Renal cortical epithelial cell (primary cell): ENCODE data around the gene CCDC78. TPM values are rescaled to one million over a fixed set of nuclear protein-coding genes. Genes with fewer than 3 reads are reported as not detected.
A peak's percentile ranks its signal among the peaks of the same experiment; 100 is the strongest.
"Not testable (repeated sequence)": the region's sequence is repeated elsewhere in the genome, so short reads cannot be mapped to it uniquely, and the experiment has no call there.

Experiments used
- DNase-seq: peaks from one replicate; pipeline ENCODE4 v3.0.0-alpha.2; 2011; ENCODE audit warnings: low read depth
- total RNA-seq: library from RNA; depleted of rRNA; stranded (reverse); fragments of >200 nt; gene quantifications from 2 replicates; pipeline ENCODE4 v1.2.3, GENCODE V29; 2014

CCDC78 gene
- total RNA-seq, 1 donor from 2014 or later: 0.70 TPM

DNA sequence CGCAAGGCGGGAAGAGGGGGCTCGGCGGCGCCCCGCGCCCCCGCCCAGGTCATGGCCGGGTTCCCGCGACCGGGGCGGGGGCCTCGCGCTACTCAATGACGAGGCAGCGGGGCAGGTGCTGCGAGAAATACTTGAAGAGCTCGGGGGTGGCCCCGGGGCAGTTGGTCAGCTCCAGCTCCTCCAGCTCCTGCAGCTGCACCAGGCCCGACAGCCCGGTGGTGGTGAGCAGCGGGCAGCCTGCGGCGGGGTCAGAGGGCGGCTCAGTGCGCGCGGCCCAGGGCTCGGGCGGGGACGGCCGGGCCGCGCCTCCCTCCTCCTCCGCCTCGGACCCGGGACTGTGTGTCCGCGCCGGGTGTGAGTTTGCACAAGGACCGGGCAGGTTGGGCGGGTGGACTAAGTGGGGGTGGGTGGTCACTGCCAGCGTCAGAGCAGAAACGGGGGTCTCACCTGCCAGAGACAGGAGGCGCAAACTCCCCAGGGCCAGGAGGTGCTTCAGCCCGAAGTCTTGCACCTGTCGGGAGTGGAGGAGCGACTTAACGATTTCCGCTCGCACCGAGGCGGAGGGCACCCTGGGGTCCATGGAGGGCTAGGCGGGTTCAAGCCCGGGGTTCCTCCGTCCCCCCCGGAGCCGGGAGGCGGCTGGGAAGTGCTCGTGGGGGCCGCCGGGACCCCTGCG lies 31.9 kb downstream of the CCDC78 start:
- no peak for DNase-seq

DNA sequence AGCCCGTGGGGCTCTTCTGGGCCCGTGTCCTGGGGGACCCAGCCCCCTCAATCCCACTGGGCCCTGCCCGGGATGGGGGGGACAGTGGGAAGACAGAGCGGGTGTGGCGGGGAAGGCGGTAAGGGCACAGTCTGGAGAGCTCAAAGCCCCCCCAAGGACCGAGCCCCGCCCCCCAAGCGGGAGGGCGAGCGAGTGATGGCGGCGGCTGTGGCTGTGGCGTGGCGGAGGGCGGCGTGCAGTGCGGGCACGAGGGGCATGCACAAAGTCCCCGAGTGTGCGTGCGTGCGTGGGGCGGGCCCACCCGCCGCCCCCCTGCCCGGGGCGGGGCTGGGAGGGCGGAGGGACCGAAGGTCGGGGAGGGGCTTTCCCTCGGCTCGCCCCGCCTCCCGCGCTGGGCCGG lies 32.5 kb downstream of the CCDC78 start:
- DNase-seq: no peak

DNA sequence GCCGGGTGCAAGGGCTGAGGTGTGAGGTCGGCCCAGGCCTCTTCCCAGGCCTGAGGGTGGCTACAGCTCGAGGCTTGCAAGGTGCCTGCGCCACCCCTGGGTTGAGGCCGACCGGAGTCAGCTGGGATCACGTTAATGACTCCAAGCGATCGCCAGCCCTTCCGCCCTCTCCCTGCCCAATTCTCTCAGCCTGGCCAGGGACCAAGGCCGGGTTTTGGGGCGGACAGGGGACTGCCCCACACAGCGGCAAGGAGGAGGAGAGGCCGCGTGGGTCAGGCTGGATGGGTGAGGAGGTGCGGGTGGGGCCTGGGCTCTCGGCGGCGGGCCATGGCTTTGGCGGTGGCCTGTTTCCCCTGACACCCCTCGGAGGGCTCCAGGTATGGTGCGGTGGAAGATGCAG lies 32.9 kb downstream of the CCDC78 start:
- no peak for DNase-seq

DNA sequence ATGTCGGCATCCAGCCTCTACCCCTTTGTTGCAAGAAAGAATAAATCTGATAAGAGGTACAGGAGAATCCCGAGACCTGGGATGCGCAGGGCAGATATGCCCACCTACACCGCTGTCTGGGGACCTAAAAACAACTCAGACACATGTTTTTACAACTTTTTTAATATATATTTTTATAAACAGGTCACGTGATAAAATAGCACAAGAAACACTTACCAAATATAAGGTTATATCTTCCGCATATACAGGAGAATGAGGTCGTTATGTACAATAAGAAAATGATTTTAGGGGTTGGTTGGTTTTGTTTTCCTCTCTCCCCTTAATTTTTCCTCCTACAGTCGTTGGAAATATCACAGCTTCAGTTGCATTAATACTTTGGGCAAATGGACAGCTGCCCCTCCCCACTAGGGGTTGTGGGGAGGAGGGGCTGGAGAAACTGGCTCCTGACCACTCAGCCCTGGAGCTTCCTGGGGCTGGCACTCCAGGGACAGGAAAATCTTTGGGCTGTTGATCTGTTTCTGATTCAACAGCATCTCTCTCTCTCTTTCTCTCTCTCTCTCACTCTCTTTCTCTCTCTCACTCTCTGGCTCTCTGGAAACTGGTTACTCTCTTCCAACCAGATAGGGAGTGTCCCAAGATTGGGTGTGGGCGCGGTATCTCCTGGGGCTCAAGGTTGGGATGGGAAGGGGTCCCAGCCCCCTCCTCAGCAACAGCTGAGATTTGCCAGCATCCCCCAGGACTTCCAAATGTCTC lies 33.7 kb downstream of the CCDC78 start:
- no peak for DNase-seq

DNA sequence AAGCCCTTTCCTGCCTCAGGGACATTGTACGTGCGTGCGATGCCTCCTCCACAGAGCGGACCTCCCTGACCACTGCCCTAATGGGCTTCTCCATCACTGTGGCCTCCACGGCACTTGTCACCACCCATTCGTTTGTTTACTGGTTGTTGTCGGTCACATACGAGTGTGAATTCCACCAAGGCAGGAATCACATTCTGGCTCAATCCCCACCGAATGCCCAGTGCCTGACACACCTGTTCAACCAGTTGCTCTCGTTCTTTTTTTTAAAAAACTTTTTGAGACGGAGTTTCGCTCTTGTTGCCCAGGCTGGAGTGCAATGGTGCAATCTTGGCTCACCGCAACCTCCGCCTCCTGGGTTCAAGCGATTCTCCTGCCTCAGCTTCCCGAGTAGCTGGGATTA lies 35.0 kb downstream of the CCDC78 start:
- DNase-seq: not testable (repeated sequence)

DNA sequence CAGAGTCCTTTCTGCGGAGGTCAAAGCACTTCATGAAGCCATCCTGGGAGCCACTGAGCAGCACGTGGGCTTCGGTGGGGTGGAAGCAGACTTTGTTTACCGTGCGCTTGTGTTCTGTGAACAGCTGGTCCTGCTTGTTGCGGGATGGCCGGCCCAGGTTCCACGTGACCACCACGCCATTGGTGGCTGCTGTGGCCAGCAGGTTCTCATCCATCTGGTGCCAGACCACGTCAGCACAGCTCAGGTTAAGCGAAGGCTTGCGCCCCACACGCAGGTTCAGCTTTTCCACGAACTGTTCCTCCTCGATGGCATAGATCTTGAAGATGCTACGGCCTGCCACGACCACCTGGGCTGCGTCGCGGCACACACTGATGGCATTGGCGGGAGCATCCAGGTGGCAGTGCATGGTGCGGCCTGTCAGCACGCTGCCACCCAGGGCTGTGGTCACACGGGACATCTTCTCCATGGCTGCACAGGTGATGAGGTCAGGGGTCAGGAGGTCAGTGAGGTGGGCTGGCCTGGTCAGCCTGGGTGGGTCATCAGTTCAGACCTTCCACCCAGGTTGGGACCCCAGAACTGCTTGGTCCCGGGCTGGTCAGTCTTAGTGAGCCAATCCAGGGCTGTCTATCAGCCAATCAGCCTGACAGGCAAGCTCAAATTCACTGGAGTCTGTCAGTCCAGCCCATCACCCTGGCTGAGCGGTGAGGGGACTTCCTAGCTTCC lies 36.9 kb downstream of the CCDC78 start:
- DNase-seq: no peak

DNA sequence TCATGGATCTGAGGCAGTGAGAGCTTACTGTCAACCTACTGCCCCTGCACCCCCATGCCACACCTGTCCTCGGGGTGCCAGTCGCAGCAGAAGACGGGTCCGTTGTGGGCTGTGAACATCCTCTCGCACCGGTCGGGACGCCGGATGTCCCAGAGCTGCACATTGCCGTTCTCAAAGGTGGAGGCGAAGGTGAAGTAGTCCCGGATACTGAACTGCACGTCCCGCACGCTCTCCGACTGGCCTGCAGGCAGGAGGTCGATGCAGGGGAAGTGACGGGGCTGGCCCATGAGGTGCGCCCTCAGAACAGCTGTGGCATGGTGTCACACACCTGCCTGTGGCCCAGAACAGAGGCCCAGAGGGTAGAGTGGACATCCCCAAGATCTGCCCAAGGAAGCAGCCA lies 38.7 kb downstream of the CCDC78 start:
- DNase-seq: no peak

DNA sequence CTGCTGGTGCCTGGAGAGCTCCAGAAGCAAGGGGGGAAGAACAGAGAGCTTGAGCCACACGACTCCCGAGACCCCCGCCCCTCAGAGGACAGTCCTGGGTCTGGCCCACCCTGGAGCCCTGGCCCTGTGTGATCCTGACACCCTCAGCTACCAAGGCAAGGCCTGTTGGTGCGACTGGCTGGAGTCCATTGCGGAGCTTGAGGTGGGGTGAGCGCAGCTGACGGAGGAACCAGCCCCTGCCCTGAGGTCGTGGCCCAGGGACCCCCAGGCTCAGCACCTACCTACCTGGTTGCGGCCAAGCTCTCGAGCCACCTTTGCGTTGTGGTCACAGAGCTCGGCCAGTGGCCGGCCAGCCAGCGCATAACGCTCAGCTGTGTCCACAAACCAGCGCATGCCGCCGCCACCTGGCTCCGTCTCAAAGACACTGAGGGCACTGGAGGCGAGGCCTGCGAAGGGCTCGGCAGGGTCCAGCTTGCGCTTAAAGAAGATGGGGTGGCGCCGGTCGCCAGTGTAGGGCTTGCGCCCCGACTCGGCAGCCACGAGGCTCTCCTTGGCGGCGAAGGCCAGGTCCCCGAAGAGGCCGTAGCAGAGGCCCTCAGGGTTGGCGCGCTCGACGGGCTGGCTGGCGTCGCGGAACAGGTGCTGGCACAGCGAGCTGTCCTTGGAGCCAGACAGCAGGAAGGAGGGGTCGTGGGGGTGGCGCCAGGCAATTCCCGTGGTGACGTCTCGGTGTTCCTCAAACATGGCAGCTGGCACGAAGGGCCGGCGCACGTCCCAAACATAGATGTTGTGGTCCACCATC lies 39.6 kb downstream of the CCDC78 start:
- DNase-seq: no peak

DNA sequence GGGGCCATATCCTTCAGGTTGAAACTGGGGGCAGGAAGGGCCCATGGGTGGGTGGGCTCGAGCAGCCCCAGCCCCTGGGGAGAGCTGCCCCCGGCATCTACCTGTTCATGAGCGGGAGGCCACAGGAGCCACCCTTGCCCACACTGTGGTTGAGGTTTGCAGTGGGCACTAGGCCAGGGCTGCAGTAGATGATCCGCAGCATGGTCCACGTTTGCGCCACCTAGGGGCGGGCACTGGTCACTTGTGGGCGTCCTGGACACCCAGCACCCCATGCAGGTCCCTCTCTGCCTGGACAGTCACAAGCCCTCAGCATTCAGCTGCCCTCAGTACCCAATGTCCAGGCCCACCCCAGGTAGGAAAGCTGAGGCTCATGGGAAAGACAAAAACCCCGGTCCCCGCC lies 40.3 kb downstream of the CCDC78 start:
- DNase-seq: no peak

DNA sequence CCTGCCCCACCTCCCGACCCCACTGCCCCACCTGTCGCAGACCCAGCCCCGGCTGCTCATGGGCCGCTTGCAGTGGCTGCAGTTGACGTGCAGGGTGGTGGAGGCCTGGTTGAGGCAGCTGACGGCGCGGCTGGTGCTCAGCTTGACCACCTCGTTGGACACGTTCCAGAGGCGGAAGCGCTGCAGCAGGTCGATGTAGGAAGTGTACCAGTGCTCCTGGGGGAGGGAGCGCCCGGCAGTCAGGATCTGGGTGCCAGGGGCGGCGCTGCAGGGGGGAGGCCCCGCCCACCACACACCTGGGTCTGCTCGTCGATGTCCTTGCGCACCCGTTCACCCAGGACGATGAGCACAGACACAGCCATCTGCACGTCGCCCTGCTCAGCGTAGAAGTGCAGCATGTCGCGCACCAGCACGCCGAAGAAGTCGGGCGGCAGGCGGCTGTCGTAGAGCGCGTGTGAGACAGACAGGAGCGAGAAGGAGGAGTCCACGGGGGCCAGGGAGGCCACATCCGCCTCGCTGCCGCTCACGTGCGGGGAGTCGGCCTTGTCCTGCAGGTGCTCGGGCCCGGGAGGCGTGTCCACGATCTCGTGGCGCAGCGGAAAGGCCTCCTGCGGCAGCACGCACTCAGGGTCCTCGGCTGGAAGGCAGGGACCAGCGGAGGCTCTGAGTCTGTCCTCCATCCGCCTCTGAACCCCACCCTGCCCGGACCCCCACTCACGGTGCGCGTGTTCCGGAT lies 41.1 kb downstream of the CCDC78 start:
- DNase-seq: no peak

DNA sequence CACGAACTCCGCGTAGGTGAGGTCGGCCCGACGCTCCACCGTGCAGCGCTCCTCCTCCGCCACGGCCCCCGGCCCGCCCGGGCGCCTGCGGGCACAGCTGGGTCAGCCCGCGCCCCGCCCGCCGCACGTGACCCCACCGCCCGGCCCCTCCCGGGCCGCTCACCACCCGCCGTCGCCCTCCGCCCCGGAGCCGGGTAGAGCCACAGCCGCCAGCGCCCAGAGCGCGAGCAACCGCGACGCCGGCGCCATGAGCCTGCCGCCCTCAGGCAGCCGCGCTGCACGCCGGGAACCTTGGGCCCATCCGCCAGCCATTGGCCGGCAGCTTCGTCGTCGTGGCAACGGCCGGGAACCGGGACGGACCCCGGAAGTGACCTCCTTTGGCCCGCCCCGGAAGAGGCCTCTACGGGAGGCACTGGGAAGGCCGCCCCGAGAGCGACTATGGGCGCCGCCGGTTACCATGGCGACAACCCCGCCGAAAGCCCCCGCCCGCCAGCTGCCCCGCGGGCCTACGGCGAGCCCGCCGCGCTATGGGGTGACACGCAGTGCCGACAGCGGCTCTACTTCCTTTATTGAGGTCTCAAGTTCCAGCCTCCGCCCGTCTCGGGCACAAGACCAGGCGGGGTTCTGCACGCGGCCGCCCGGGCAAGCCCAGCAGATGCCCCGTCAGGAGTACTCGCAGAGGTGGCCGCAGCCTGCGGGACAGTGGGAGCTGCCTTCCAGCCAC lies 42.0 kb downstream of the CCDC78 start, which contains the start of gene JMJD8:
TSS of gene JMJD8 (minus strand) at position 264 of the 724 bp plus-strand sequence. CDS start at position 249, 15 bp downstream.
- peak; percentile 85 for DNase-seq

DNA sequence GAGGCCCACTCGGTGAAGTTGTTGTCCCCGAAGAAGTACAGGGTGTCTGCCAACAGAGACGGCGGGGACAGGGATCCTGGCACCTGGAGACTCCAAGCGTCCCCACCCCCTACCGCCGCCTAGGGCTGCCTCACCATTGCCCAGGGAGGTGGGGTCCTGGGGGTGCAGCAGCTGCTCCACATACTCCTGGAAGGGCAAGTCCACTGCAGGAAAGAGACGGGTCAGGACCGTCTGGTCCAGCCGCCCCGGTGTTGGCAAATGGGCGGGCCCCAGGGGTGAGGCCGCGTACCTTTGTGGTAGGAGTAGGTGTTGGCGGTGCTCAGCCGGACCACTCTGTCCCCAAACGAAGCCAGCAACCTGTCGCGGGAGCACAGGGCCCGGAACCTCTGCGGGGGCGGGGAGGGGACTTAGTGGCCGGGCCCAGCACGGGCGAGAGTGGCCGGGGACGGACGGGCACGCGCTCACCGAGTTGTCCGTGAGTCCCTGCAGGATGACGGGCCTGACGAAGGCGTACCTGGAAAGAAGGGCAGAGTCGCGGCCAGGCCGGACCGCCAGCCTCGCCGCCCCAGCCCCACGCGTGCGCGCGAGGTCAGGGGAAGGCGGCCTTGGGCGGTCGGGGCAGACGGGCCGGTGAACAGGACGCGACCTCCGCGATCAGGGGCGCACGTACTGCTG lies 42.7 kb downstream of the CCDC78 start:
- DNase-seq: no peak

DNA sequence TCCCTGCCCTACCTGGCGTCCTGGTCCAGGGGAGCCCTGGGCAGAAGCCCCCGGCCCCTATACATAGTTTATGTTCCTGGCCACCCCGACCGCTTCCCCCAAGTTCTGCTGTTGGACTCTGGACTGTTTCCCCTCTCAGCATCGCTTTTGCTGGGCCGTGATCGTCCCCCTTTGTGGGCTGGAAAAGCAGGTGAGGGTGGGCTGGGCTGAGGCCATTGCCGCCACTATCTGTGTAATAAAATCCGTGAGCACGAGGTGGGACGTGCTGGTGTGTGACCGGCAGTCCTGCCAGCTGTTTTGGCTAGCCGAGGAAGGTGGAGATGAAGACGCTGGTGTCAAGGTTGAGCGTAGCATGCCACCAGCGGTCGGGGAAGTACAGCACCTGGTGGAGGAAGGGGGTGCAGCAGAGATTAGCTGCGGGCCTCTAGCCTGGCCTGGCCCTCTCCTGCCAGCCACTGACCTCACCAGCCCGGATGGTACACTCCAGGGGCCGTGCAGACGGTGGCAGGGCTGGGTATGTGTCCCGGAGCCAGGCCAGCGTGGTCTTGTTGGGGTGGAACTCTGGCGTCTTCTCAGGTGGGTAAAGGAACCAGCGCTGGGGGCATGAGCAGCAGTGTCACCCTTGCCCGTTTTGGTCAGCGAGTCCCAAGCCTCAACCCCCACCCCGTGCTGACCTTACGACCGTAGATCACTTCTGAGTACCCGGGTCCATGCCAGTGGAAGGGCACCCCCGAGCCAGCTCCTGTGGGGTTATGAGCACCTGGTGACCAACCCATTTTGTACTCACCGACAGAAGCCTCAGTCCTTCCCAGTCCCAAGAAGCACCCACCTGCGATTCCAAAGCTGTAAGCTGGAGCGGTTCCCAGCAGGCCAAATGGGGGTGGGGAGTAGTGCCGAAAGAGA lies 43.5 kb downstream of the CCDC78 start:
- DNase-seq: no peak

DNA sequence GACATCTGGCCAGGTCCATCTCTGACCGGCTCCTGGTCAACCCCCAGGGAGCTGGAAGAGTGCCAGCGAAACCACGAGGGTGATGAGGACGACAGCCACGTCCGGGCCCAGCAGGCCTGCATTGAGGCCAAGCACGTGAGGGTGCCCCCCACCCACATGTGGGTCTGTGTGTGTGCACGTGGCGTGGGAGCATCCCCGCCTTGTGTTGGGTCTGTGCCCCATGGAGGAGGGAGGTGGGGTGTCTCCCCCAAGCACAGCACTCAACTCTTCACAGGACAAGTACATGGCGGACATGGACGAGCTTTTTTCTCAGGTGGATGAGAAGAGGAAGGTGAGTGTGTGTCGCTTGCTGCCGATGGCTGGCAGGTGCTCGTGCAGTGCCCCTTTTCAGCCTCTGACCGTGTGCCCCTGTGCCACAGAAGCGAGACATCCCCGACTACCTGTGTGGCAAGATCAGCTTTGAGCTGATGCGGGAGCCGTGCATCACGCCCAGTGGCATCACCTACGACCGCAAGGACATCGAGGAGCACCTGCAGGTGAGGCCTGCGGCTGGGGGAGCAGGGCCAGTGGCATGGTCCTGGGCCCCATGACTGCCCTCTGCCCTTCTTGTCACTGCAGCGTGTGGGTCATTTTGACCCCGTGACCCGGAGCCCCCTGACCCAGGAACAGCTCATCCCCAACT lies 44.4 kb downstream of the CCDC78 start:
- DNase-seq: no peak

DNA sequence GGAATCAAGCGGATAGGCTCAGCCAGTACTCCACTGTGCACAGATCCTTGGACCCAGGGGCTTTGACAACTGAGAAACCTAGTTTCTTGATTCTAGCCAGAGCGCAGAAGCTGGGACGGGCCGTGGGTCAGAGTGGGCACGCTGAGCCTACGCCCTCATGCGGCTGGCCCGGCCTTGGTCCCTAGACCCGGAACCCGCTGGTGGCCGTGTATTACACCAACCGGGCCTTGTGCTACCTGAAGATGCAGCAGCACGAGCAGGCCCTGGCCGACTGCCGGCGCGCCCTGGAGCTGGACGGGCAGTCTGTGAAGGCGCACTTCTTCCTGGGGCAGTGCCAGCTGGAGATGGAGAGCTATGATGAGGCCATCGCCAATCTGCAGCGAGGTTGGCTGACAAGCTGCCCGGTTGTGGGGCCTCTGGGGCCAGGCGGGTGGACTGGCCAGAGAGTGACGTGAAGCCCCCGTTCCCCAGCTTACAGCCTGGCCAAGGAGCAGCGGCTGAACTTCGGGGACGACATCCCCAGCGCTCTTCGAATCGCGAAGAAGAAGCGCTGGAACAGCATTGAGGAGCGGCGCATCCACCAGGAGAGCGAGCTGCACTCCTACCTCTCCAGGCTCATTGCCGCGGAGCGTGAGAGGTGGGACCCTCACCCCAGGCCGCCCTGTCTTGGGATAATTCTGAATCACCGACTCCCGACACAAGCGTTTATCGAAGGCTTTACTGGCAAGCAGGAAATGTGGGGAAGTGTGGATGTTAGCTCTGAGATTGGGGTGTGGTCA lies 45.1 kb downstream of the CCDC78 start:
- no peak for DNase-seq

DNA sequence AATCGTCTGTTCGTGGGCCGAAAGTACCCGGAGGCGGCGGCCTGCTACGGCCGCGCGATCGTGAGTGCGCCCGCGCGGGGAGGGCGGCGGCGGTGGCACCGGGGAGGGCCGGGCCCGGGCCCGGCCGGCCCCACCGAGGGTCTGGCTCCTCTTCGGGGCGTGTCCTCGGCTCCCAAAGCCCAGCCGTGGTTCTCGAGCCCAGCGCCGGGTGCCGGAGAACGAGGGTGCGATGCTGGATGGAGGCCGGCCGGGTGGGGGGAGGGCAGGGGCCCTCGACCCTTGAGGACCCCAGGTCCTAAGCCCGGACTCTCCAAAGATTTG lies 45.7 kb downstream of the CCDC78 start:
- DNase-seq: no peak

DNA sequence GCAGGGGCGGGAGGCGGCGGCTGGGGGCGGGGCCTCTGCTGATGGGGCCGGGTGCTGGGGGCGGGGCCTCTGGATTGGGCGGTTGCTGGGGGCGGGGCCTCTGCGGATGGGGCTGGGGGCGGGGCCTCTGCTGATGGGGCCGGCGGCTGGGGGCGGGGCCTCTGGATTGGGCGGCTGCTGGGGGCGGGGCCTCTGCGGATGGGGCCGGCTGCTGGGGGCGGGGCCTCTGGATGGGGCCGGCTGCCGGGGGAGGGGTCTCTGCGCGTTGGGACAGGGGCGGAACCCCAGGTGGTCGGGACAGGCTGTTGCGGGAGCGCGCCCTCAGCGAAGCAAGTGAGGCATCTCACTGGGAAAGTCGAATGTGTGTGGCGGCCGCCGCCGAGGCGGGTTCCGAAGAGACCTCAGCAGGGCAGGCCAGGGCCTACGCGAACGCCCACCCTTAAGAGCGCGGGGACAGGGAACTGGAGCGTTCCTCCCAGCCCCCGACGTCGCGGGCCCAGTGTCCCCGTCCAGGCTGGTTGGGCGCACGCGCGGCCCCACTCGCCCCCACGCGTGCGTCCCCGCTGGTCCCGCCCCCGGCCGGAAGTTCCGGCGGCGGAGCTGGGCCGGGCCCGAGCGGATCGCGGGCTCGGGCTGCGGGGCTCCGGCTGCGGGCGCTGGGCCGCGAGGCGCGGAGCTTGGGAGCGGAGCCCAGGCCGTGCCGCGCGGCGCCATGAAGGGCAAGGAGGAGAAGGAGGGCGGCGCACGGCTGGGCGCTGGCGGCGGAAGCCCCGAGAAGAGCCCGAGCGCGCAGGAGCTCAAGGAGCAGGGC lies 46.2 kb downstream of the CCDC78 start, which contains the start of gene STUB1:
TSS of gene STUB1 (plus strand) at position 597 of the 811 bp plus-strand sequence. CDS start at position 713, 116 bp downstream.
- DNase-seq: peak; percentile 42
